ENCODE data around the gene SSH2. TPM values are rescaled to one million over a fixed set of nuclear protein-coding genes. Genes with fewer than 3 reads are reported as not detected.

The SSH2 gene
- total RNA-seq, 1 donor from 2014 or later: 46.5 TPM

DNA sequence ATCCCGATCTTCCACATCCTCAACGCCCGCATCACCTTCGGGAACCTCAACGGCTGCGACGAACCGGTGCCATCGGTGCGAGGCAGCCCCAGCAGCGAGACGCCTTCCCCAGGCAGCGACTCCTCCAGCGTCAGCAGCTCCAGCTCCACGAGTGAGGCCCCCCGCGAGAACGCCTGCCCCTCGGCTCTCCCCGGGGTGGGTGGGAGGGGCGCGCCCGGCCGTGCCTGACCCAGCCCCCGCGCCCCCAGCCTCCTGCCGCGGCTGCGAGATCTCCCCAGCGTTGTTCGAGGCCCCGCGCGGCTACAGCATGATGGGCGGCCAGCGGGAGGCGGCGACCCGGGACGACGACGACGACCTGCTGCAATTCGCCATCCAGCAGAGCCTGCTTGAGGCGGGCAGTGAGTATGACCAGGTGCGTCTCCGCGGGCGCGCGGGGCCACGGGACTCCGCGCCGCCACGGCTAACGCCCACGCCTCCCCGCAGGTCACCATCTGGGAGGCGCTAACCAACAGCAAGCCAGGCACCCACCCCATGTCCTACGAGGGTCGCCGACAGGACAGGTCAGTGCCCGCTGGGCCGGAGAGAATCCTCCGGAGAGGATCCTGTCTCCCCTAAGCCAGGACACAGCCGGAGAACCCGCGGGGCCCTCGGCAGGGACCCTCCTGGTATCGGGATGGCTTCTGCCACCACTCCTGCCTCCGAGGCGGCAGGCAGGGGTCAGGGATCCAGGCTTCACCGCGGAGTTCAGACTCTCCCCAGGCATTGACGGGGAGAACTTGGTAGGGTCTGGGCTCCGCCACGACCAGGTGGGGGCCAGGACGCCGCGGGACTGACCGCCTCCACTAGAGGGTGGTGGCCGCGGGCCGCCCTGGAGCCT lies 317.4 kb downstream of the SSH2 start:
- H3K9me3 Mint-ChIP-seq (ENCODE audit: unreplicated experiment): peaks cover 10% of the 10 kb centered on the region
- no peak overlapping the region for H3K27ac Mint-ChIP-seq (ENCODE audit: unreplicated experiment)
- H3K4me3 Mint-ChIP-seq (ENCODE audit: unreplicated experiment): no peak overlapping the region
- peaks cover 17% of the 10 kb centered on the region for H3K27me3 Mint-ChIP-seq (ENCODE audit: unreplicated experiment)
- peaks cover 6% of the 10 kb centered on the region for H3K4me1 Mint-ChIP-seq (ENCODE audit: low read depth, unreplicated experiment)
- TF ChIP-seq, protein P1, sequence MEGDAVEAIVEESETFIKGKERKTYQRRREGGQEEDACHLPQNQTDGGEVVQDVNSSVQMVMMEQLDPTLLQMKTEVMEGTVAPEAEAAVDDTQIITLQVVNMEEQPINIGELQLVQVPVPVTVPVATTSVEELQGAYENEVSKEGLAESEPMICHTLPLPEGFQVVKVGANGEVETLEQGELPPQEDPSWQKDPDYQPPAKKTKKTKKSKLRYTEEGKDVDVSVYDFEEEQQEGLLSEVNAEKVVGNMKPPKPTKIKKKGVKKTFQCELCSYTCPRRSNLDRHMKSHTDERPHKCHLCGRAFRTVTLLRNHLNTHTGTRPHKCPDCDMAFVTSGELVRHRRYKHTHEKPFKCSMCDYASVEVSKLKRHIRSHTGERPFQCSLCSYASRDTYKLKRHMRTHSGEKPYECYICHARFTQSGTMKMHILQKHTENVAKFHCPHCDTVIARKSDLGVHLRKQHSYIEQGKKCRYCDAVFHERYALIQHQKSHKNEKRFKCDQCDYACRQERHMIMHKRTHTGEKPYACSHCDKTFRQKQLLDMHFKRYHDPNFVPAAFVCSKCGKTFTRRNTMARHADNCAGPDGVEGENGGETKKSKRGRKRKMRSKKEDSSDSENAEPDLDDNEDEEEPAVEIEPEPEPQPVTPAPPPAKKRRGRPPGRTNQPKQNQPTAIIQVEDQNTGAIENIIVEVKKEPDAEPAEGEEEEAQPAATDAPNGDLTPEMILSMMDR (IDR thresholded peaks at IDR 0.05; ENCODE audit: partially characterized antibody, unreplicated experiment): no peak
- peaks cover 6% of the 10 kb centered on the region for H3K36me3 Mint-ChIP-seq (ENCODE audit: unreplicated experiment)
- no peak for DNase-seq

DNA sequence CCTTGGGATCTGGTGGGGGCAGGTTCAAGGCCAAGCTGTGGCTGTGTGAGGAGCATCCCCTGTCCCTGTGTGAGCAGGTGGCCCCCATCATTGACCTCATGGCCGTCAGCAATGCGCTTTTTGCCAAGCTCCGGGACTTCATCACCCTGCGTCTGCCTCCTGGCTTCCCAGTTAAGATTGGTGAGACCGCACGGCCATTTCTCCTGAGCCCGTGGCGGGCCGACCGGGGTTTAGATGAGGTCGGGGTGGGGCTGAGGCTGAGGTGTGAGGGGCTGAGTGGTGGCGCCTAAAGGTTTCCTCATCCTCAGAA lies 318.0 kb downstream of the SSH2 start:
- Mint-ChIP-seq H3K27me3 (ENCODE audit: unreplicated experiment) (peaks cover 16% of the 10 kb centered on the region), H3K27ac (ENCODE audit: unreplicated experiment) (no peak overlapping the region), H3K4me1 (ENCODE audit: low read depth, unreplicated experiment) (peaks cover 6% of the 10 kb centered on the region), H3K9me3 (ENCODE audit: unreplicated experiment) (peaks cover 10% of the 10 kb centered on the region), H3K36me3 (ENCODE audit: unreplicated experiment) (peaks cover 6% of the 10 kb centered on the region), H3K4me3 (ENCODE audit: unreplicated experiment) (no peak overlapping the region)
- TF ChIP-seq, protein P1 (IDR thresholded peaks at IDR 0.05; ENCODE audit: partially characterized antibody, unreplicated experiment): no peak
- DNase-seq: no peak

DNA sequence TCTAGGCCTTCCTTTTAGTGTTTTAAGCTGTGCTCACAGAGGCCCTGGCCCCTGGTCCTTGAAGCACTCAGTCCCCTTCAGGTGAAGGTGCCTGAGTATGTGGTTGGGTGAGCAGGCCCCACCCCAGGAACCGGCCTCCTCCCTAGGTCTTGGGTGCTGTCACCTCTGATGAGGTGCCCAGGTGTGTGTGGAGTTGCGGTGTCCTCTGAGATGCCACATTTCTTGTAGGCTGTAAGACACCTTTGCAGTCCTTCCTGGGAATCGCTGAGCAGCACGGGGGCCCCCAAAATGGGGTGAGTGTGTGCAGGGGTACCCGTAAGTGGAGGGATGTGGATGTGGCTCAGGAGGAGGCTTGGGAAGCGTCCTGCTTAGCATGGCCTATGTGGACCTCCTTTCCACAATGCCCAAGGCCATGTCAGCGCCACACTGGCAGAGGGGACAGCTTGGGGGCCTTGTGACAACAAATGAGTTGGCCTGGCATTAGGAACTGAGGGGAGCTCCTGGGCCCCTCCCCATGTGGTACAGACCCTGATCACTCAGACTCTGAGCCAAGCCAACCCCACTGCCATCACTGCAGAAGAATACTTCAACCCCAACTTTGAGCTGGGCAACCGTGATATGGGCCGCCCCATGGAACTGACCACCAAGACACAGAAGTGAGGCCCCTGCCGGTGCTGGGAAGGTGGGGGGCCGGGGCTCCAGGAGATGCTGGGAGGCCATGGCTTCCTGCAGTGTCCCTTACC lies 318.5 kb downstream of the SSH2 start:
- no peak overlapping the region for H3K4me3 Mint-ChIP-seq (ENCODE audit: unreplicated experiment)
- no peak for DNase-seq
- H3K36me3 Mint-ChIP-seq (ENCODE audit: unreplicated experiment): peaks cover 6% of the 10 kb centered on the region
- H3K27ac Mint-ChIP-seq (ENCODE audit: unreplicated experiment): no peak overlapping the region
- peaks cover 10% of the 10 kb centered on the region for H3K9me3 Mint-ChIP-seq (ENCODE audit: unreplicated experiment)
- peaks cover 12% of the 10 kb centered on the region for H3K27me3 Mint-ChIP-seq (ENCODE audit: unreplicated experiment)
- H3K4me1 Mint-ChIP-seq (ENCODE audit: low read depth, unreplicated experiment): peaks cover 6% of the 10 kb centered on the region
- TF ChIP-seq, protein P1 (IDR thresholded peaks at IDR 0.05; ENCODE audit: partially characterized antibody, unreplicated experiment): no peak

DNA sequence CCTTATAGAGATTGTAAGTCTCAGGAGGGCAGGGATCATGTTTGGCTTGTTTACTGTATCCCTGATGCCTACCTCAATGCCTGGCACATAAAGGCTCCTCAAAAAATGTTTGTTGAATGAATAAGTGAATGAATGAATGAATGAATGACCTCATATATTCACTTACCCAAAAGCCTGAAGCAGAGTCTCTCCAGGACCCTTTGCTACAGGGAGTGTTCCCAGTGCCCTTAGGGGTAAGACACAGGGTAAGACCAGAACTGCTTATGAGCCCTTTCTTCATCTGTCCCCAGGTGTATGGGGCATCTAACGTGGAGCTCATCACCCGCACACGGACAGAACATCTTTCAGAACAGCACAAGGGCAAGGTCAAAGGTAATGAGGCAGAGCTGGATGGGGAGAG lies 319.6 kb downstream of the SSH2 start:
- Mint-ChIP-seq H3K27ac (ENCODE audit: unreplicated experiment) (no peak overlapping the region), H3K36me3 (ENCODE audit: unreplicated experiment) (peaks cover 6% of the 10 kb centered on the region), H3K27me3 (ENCODE audit: unreplicated experiment) (peaks cover 9% of the 10 kb centered on the region), H3K9me3 (ENCODE audit: unreplicated experiment) (peaks cover 9% of the 10 kb centered on the region), H3K4me3 (ENCODE audit: unreplicated experiment) (no peak overlapping the region), H3K4me1 (ENCODE audit: low read depth, unreplicated experiment) (peaks cover 4% of the 10 kb centered on the region)
- TF ChIP-seq, protein P1 (IDR thresholded peaks at IDR 0.05; ENCODE audit: partially characterized antibody, unreplicated experiment): no peak
- no peak for DNase-seq

DNA sequence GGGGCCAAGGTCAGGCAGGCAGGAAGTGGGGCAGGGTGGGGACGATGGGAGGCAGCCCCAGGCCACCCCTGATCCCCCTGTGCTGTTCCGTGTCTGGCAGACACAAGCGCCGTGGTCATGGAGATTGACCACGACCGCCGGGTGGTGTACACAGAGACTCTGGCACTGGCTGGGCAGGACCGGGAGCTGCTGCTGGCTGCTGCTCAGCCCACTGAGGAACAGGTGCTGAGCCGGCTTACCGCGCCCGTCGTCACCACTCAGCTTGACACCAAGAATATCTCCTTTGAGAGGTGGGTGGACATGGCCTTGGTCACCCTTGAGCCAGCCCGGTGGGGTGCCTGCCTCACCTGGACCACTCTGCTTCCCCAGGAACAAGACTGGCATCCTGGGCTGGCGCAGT lies 321.0 kb downstream of the SSH2 start:
- Mint-ChIP-seq H3K27me3 (ENCODE audit: unreplicated experiment) (peaks cover 9% of the 10 kb centered on the region), H3K4me3 (ENCODE audit: unreplicated experiment) (no peak overlapping the region), H3K9me3 (ENCODE audit: unreplicated experiment) (peaks cover 9% of the 10 kb centered on the region), H3K27ac (ENCODE audit: unreplicated experiment) (no peak overlapping the region), H3K4me1 (ENCODE audit: low read depth, unreplicated experiment) (peaks cover 2% of the 10 kb centered on the region), H3K36me3 (ENCODE audit: unreplicated experiment) (peaks cover 6% of the 10 kb centered on the region)
- TF ChIP-seq, protein P1 (IDR thresholded peaks at IDR 0.05; ENCODE audit: partially characterized antibody, unreplicated experiment): no peak
- DNase-seq: no peak
